Frontal cortex (tissue), 4 donors: ENCODE results near the gene SEMA5B. TPM values are rescaled to one million over a fixed set of nuclear protein-coding genes. Genes with fewer than 3 reads are reported as not detected.
A peak's percentile ranks its signal among the peaks of the same experiment; 100 is the strongest.

Experiments used
- DNase-seq, 2 donors: peaks; one replicate each; pipeline ENCODE4 v3.0.0; 2012; ENCODE audit warnings: low spot score in 2 of 2
- FAIRE-seq: peaks from 2 replicates; lab custom pipeline; 2012; peaks lifted over from hg19 to GRCh38; lab: Jason Lieb, UNC
- total RNA-seq: library from RNA; depleted of rRNA; stranded (reverse); fragments of >200 nt; gene quantifications from one replicate; pipeline ENCODE4 v1.2.3, GENCODE V29; 2014
- donor health status: control.
- donor health status: control.
- donor health status: control.

Gene SEMA5B
- total RNA-seq, 1 donor from 2014 or later: 9.0 TPM

DNA sequence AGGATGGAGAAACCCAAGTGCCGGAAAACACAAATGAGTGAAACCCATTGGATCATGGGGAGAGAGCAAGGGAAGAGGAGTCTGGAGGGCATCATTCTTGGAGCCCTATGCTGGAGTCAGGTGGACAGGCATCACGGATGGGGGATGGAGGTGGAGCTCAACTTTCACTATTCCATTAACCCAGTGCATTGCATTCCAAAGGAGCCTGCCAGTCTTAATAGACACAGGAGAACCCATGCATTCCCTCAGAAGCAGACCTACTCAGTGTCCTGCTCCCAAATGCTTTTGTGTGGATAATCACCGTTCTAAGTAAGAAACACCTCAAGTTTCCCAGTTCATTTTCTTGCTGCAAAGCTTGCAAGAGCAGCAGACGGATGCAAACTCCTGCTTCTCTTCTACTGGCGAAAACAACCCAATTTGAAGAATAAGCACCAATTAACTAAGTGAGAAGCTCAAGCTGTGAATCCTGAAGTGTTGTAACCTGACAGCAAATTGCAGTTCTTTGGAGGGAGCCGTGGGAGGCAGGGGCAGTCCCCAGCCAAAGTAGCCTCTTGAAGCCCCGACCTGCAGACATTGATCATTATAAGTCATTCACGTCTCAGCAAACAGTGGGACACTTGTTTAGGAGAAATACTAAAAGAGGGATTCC, 25.3 kb downstream of the SEMA5B start:
- no peak for FAIRE-seq
- DNase-seq: no peak

DNA sequence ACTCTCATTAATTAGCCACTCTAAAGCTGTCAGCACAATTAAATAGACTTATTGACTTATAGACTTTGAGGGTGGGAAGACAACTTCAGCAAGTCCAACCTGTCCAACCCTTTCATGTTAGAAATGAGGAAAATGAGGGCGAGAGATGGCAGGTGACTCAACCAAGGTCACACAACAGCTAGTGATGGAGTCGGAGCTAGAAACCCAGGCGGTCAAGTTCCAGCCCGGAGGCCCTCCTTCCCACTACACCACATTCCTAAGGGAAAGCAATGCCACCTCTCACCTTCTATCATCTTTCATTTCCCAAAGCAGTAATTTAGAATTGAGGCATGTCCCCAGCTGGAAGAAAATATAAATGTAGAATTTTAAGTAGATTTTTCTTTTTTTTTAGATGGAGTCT, 28.7 kb downstream of the SEMA5B start:
- FAIRE-seq: no peak
- DNase-seq: no peak

DNA sequence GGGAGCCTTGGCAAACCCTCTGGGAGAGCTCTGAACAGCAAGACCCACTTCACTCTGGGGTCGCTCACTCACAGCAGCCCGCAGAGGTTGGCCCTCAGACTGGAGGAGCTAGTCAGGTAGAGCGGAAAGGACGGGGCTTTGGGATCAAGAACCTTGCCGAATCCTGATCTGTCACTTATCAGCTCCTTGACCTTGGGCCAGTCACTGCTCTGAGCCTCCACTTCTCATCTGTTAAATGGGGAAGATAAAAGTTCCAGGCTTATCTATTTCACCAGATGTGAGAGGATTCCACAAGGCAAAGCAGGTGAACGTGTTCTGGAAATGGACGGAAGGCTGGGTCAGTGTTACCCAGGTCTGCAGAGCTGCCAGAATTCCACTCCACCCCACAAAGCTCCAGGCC, 29.4 kb downstream of the SEMA5B start:
- FAIRE-seq (no peak), DNase-seq (no peak)

DNA sequence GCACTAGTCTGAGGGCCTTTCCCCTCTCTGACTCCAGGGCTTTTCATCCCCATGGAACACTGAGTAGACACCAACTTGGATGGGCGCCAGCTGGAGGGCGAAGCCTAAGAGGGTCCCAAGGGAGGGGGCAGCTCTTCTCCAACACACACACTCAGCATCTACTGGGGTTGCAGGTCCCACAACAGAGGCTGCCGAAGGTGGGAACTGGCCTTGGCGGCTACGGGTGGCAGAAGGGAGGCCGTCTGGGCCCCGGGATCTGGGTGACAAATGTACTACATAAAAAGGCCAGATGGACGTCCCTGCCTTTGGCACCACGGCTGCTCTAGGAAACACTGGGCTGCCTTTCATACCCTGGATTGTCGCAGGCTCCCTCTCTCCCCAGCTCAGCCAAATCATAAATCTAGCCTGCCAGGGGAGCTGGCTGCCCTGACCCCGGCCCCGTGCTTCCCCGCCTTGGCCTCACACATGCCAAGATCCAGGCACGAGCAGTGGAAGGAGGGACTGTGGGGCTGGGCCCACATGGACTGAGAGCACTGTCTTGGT, 31.5 kb downstream of the SEMA5B start:
- no peak for FAIRE-seq
- DNase-seq: no peak

DNA sequence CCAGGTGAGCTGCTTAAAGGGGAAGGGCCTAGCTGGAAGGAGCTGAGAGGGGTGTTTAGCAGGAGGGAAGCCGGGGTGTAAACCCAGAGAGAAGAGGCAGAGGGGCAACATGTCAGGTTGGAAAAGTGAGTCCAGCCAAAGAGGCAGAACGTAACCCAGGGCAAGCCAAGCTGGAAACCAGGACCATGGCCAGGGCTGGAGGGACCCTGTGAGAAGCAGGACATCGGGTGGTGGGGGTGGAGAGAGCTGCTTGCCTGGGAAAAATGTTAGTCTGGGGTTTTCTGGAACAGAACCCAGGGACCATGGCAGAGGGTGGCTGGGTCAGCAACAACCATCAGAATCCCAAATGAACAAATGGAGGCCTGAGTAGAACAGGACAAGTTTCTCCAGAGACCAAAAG, 32.6 kb downstream of the SEMA5B start:
- FAIRE-seq (no peak), DNase-seq (no peak)

DNA sequence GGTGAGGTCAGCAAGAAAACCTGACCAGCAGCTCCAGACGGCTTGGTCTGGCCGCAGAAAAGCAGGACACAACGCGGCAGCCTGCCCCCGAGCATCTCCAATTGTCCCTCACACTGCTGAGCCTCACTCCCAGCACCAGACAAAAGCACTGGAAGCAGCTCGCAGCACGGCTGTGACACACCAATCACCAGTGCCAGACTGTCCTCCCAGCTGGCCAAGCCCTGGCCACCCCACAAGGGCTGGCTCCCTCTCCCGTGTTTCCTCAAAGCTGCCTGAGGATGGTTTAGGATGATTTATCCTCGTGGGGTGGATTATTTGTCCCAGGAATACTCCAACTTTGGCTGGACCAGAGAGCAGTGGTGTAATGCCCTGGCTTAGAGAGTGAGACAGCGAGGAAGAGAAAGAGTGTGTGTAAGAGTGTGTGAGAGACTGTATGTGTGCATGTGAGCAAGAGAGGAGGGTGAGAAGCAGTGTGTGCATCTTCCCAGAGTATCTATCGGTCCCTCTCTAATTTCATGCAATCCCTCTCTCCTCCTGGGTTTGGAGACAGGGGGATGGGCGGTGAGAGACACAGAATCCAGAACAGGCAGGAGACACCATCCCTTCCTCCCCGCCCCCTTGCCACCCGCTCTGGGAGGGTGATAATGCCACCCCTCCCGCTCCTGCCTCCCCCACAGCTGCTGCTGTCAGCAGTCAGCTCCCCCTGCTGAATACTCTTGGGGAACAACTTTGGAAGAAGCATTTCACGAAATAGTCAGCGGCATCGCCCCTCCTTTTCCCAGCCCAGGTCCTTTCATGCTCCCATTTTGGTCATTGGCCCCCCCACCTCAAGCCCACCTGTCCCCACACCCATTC, 34.2 kb downstream of the SEMA5B start:
- peak in 1 of 2 donors; percentile 57 for DNase-seq
- no peak for FAIRE-seq

DNA sequence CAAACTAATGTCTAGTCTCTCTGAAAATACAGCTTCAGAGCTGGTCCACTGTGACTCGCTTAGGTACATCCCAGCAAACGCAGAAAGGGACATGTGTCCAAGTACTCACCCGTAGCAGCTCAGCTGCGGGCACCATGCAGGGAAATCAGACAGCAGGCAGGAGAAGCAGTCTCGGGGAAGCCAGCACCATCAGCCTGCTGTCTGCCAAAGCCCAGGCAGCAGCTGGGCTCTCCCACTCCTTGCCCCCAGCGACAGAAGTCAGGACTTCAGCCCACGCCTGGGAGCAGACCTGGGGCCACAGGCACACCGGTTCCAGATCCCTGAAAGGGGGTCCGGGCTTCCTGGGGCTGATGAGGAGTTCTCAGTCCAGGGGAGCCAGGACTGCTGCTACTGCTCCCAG, 34.9 kb downstream of the SEMA5B start:
- no peak for FAIRE-seq

DNA sequence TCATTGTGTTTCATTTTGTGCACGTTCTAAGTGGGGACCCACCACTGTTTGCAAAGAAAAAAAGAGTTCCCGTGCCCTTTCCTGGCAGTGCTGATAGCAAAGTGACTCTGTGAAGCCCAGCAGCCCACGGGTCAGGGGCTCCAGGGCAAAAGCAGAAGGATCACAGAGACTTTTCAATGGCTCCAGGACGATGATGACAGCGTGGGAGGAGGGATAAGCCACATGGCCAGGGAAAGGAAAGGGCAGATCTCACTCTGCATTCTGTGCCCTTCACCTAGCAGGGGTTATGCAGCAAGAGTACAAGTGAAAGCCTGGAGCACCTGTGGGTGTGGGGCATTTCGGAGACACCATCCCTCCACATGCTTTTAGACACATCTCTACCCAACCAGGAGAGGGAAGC, 35.4 kb downstream of the SEMA5B start:
- no peak for DNase-seq
- no peak for FAIRE-seq

More for the DNA sequence above, 34.9 kb downstream of the SEMA5B start:
- DNase-seq: no peak

DNA sequence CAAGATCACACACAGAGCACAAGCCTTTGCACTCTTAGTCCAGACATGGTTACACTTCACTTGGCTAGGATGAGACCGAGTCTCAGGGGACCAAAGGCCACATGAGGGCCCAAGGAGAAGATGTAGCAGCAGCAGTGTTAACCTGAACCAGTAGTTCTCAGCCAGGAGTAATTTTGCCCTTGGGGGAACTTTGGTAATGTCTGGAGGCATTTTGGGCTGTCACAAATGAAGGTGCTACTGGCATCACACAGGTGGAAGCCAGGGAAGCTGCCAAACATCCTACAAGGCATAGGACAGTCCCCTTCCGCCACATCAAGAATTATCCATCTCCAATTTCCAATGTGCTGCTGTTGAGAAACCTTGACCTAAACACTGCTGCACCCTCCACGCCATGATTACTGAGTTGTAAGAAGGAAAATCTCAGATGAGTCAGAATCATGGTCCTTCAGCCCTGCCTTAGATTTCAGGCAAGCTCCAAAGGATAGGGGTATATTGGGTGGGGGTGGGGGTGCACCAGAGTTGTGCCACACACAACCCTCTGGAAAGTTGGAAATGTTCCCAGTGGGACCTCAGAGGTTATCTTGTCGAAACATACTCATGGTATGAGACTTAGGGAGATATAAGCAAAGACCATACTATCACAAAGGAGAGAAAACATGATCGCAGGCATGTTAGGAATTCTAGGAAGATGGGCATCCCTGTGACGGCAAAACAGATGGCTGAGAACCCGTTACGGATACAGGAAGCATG, 36.2 kb downstream of the SEMA5B start:
- DNase-seq: no peak
- no peak for FAIRE-seq

DNA sequence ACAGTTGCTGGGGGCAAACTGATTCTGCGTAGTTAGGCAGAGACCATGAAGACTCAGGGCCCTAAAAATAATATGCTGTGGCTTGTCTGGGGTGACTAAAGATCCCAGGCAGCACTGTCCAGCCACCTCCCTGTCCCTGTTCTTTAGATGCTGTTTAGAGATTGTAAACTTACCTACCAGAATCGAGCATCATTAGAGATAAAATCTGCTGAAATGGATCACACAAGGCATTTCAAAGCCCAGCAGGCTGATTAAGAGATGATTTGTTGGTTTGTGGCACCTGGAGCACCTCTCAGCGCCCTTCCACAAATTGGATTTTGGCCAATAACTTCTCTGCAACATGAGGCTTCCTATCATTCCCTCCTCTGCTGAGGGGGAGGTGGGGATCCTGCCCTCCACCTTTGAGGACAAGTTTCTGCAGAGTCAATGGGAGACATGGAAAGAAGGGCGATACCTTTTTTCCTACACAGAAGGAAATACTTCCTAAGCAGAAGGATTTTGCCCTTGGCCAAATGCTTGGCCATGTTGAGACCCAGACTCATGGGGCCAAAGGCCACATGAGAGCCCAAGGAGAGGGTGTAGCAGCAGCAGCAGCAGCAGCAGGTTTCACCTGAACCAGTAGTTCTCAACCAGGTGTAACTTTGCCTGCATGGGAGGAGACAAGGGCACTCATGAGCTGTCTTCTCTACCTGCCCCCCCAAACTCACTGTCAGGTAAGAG, 37.5 kb downstream of the SEMA5B start:
- DNase-seq: no peak
- FAIRE-seq: no peak

DNA sequence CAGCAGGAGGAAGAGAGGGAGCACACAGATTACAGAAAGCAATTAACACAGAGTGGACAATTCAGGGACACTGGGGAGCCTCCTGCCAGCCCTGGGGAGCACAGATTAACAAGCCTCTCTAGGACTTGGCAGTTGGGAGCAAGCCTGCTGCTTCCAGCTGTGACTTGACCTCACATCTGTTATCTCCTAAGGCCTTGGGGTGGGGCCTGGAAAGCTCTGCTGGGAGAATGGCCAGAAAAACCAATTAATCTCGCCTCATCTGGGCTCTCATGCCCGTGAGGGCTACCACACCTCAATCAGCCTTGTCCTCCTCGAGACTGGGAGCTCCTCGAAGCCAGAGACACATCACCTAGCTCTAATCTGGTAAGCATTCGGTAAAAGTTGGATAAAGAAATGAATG, 39.1 kb downstream of the SEMA5B start:
- no peak for DNase-seq
- FAIRE-seq: no peak

DNA sequence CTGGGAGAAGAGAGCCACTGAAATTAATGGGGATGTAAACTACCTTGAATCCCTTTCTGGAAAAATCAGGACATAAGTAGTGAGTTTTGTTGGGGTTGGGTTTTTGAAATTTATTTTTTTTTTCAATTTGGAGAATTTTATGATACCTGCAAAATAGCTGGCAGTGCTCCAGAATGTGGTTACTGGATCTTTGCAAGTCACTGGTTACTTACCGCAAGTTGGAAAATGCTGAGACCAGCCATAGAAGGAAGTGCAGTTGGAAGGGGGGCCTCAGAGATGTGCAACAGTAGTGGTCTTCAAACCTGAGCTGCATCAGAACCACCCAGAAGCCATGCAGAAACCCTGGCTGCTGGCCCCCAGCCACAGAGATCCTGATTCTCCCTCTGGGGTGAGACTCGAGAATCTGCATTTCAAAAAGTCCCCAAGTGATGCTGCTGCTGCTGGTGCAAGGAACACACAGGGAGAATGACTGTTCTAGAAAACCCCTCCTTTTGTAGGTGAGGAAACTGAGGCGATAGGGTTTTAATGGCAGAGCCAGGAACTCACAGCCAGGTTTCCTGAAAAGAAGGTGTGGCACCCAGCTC, 39.7 kb downstream of the SEMA5B start:
- no peak for FAIRE-seq
- no peak for DNase-seq

DNA sequence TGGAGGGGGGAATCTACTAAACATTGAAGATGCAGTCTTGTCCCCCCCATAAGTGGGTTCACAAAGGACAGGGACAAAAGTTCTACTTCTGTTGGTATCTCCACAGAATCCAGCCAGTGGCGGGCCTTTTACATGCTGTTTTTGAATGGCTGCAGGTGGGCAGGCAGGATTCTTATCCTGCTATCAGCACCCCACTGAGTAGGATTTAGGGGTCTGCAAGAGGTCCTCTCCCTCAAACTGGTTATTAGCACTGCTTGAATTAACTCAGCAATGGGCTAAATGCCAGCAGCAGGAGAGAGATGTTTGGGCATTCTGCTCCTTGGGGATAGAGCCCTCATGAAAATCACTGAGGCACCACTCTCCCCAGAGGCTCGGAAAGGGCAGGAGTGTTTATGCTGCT, 40.3 kb downstream of the SEMA5B start:
- no peak for FAIRE-seq
- DNase-seq: no peak

DNA sequence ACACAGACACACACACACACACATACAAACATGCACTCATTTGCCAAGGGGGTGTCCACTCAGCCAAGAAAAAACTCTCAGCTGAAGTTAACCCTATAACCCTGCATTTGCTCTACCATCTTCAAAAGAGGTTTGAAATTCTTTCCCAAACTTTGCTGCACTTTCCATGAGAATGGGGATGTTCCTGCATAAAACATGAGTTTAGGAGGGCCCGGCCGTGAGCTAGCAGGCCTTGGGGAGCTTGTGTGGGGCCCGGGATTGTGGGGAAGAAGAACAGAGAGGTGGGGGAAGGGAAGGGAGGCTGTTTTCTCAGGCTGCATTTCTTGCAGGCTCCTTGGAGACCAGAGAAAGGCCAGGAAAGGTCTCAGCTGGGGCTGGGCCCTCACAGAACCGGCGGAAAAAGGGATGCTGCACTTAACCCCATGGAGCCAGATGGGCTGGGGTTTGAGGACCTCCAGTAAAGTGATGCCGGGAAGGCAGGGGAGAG, 40.8 kb downstream of the SEMA5B start:
- no peak for DNase-seq
- no peak for FAIRE-seq

DNA sequence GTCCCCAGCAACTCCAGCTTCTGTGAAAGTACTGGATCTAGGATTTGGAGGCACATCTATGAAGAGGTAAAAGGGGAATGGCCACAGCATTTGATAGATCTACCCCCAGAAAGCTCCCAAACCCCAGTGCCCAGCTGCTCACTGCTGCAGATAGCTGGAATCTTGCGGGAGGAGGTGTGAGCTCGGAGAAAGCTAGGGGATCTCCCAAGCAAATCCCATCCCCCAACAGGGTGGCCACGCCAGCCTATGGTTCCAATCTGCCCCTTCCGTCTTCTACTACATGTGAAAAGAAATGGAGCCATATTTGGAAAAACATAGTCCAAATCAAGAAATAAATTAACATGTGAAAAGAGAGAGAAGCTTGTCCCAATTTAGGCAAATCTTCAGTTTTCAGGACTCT, 42.0 kb downstream of the SEMA5B start:
- FAIRE-seq: no peak
- no peak for DNase-seq

DNA sequence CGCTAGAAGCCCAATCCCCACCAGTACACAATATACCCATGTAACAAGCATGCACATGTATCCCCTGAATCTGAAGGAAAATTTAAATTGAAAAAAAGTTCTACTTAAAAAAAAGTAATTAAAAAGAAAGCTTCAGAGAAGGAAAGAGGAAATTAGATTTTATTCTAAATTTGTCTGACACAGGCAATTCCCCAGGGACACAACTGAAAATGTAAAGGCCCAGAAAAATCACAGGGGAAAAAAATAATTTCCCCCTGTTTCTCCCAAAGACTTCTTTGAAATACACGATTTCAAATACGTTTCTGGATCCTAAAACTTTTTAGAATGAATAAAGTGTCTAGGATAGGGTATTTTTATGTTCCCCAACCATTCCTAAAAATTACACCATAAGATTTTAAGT, 42.9 kb downstream of the SEMA5B start:
- FAIRE-seq: no peak
- DNase-seq: no peak

DNA sequence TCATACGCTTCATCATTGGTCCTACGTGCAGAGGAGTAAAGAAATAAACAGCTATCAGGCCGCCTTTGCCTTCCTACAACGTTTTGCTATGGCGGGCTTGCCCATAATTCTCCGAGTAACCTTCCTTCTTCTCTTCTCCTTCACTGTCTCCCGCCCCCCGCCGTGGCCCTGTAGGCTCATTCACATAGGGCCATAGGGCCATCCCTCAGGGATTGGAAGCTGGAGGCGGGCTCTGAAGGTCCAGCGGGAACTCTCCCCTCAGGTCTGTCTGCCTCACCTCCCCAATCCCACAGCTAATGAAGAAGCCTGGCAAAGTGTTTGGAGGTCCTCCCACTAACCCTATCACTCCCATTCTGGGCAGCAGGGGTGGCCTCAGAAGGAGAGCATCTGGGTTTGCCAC, 43.6 kb downstream of the SEMA5B start:
- no peak for FAIRE-seq

DNA sequence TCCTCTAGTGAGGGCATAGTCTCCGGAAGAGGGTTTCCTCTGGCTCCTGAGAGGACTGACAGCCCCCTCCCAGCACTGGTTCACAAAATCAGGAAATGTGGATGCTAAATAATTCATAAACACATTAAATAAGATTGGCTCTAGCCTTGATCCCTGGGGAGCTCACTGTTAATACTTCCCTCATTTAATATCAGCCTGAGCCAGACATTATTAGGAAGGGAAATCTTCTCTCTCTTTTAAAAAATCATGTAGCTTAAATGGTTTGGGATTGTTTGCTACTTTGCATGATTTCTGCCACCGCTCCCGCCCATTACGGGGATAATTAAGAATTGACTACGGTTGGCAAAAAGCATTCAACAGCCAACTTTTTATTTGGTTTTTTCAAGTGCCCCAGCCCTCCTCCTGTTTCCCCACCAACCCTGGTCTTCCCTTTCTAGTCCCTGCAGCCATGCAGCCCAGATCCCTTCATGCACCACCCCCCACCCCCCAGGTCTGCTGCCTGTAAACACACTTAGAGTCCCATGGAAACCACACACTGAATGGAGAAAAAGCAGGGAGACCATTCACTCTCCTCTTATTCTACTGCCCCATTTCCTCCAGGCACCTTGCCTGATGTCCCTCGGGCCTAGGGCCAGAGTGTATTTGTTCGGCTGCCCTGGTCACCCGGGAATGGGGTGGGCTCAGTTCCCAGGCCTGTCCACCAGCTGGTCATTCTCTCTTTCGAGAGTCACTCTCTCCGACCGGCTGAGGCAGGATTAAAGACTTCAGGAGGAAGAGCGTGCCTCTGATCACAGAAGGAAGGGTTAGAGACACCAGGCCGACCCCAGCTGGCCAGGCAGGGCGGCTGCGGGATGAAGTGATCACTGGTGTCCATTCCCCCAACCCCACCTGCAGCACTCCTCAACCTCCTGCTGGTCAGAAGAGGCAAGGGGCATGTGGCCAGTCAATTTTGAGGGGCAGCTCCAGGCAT, 45.1 kb downstream of the SEMA5B start:
- DNase-seq: no peak
- no peak for FAIRE-seq

More for the DNA sequence above, 43.6 kb downstream of the SEMA5B start:
- no peak for DNase-seq
